Measurements from ENCODE around the gene LRP1B. TPM values are rescaled to one million over a fixed set of nuclear protein-coding genes. Genes with fewer than 3 reads are reported as not detected.

Gene LRP1B
- total and polyA plus RNA-seq, 2 of the 8 experiments (the other 6 are each of a cell fraction or from before 2014, with no cell fraction given) = 0.03 TPM; not detected in 1

DNA sequence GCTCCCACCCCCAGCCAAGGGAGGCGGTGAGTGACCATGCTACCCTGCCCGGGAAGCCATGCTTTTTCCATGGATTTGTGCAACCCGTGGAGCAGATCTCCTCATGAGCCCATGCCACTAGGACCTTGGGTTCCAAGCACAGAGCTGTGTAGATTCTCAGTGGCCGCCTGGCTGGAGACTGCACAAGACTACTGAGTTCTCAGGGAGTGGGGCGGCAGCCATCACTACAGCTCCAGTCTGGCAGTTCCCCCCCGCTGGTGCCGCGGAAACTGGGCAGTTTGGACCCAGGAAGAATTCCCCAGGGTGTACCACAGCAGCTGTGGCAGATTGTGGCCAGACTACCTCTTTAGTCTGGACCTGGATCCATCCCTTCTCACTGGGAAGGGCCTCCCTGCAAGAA lies 470.6 kb downstream of the LRP1B start:
- H3K79me1 ChIP-seq (ENCODE audit: low read depth, low read length) = no peaks in the 10 kb centered on the region
- FAIRE-seq (no peak), DNase-seq (ENCODE audit: low read depth in 1 of 2, low spot score in 2 of 2) (no peak)
- H3K4ac ChIP-seq (replicated peaks; ENCODE audit: insufficient read length, low read depth, low read length) = no peak overlapping the region
- H3K4me3 ChIP-seq (ENCODE audit: extremely low read depth in 1 of 4, insufficient read depth in 2 of 4, low read depth in 3 of 4, low read length in 4 of 4) = no peak overlapping the region
- H2BK12ac ChIP-seq (ENCODE audit: low read depth, low read length) = no peak overlapping the region
- H3K9ac ChIP-seq (replicated peaks in 1 of 4; ENCODE audit: extremely low read depth in 1 of 4, low read depth in 3 of 4, low read length in 3 of 4) = no peak overlapping the region
- no peaks in the 10 kb centered on the region for H3K27me3 ChIP-seq (replicated peaks in 1 of 4; ENCODE audit: control insufficient read depth in 3 of 4, extremely low read depth in 1 of 4, insufficient read depth in 3 of 4, low read length in 3 of 4)
- no peak overlapping the region for H3K14ac ChIP-seq (ENCODE audit: insufficient read length)
- H4K91ac ChIP-seq (replicated peaks; ENCODE audit: insufficient read length, low read length) = no peak overlapping the region
- H4K5ac ChIP-seq (ENCODE audit: insufficient read length, low read depth, low read length) = no peak overlapping the region
- H3K23ac ChIP-seq (ENCODE audit: insufficient read length) = no peak overlapping the region
- H3K18ac ChIP-seq (ENCODE audit: extremely low read depth, low read length) = no peak overlapping the region
- H4K20me1 ChIP-seq (replicated peaks in 1 of 2; ENCODE audit: control insufficient read depth in 1 of 2, insufficient read depth in 2 of 2, low read length in 2 of 2) = no peaks in the 10 kb centered on the region
- no peaks in the 10 kb centered on the region; a peak in 1 of 4 replicates for H3K9me3 ChIP-seq (ENCODE audit: insufficient read depth in 2 of 2, low read depth in 1 of 2, low read length in 1 of 2)
- H2BK120ac ChIP-seq (replicated peaks; ENCODE audit: low read depth, low read length) = no peak overlapping the region
- H3K27ac ChIP-seq (ENCODE audit: low read depth, low read length) = no peak overlapping the region
- CTCF ChIA-PET (ENCODE audit: partially characterized antibody) = no interaction called here
- H4K8ac ChIP-seq (ENCODE audit: extremely low read depth, insufficient read depth, low read length) = no peak overlapping the region
- no peak overlapping the region for H2BK20ac ChIP-seq (ENCODE audit: low read length)
- no peak for TF ChIP-seq CTBP2 (IDR thresholded peaks at IDR 0.05; ENCODE audit: borderline replicate concordance, insufficient read depth, insufficient read length, low read length)
- TF ChIP-seq CBX8 (IDR thresholded peaks at IDR 0.05; ENCODE audit: borderline replicate concordance, low read depth, low read length) = no peak
- no peak for TF ChIP-seq SP1 (IDR thresholded peaks at IDR 0.05; ENCODE audit: low read depth, low read length)
- no peak for TF ChIP-seq SIRT6 (IDR thresholded peaks at IDR 0.05; ENCODE audit: low read length)
- no peak for TF ChIP-seq JUN (IDR thresholded peaks at IDR 0.05; ENCODE audit: low read depth, low read length)
- TF ChIP-seq SAP30 (IDR thresholded peaks at IDR 0.05; ENCODE audit: insufficient read depth, insufficient replicate concordance, low read length) = no peak
- no peak for TF ChIP-seq JUND (IDR thresholded peaks at IDR 0.05; ENCODE audit: low read length)
- TF ChIP-seq ASH2L (IDR thresholded peaks at IDR 0.05; ENCODE audit: low read length) = no peak
- TF ChIP-seq USF2 (IDR thresholded peaks at IDR 0.05; ENCODE audit: low read length) = no peak
- TF ChIP-seq RBBP5 (IDR thresholded peaks at IDR 0.05; ENCODE audit: borderline replicate concordance, low read depth, low read length) = no peak
- no peak for TF ChIP-seq SUZ12 (IDR thresholded peaks at IDR 0.05; ENCODE audit: low read length)
- no peak for TF ChIP-seq CBX5 (IDR thresholded peaks at IDR 0.05; ENCODE audit: low read depth, low read length)
- no peak for TF ChIP-seq MAFK (IDR thresholded peaks at IDR 0.05; ENCODE audit: low read depth, low read length)
- H2AK5ac ChIP-seq (ENCODE audit: low read depth, low read length) = no peak overlapping the region
- no peak overlapping the region for H3K56ac ChIP-seq (replicated peaks; ENCODE audit: insufficient read length, low read depth, low read length)
- 84% methylated on average over 8 of the region's 8 CpGs; no CpG with 5 or more reads in 1 of the 2 experiments for WGBS, 2 experiments (ENCODE audit: extremely low coverage in 1 of 2, insufficient coverage in 1 of 2, insufficient read length in 1 of 2, insufficient replicate concordance in 2 of 2, low coverage in 1 of 2, low lambda C conversion rate in 2 of 2, missing lambda C conversion rate in 1 of 2)
- no peak overlapping the region for H3K4me2 ChIP-seq (ENCODE audit: insufficient read depth in 1 of 2, low read depth in 2 of 2, low read length in 2 of 2)
- no peaks in the 10 kb centered on the region for H3K23me2 ChIP-seq (ENCODE audit: low read depth, low read length)
- H2AFZ ChIP-seq (ENCODE audit: low read length) = no peak overlapping the region
- H3K79me2 ChIP-seq (ENCODE audit: control insufficient read depth in 1 of 2, insufficient read depth in 2 of 2, low read length in 2 of 2) = no peaks in the 10 kb centered on the region
- no peak overlapping the region for H2BK15ac ChIP-seq (ENCODE audit: low read length)
- no peaks in the 10 kb centered on the region for H3K4me1 ChIP-seq (replicated peaks in 1 of 4; ENCODE audit: control insufficient read depth in 3 of 4, insufficient read depth in 4 of 4, low read length in 3 of 4)
- H3K36me3 ChIP-seq (ENCODE audit: control insufficient read depth in 2 of 4, insufficient read depth in 4 of 4, low read length in 3 of 4) = no peaks in the 10 kb centered on the region
- POLR2A ChIA-PET (ENCODE audit: partially characterized antibody) = no interaction called here
- H2BK5ac ChIP-seq (ENCODE audit: low read depth, low read length) = no peak overlapping the region

All from H1 (cell line).